ENCODE data around the gene NDFIP1. TPM values are rescaled to one million over a fixed set of nuclear protein-coding genes. Genes with fewer than 3 reads are reported as not detected.

Gene NDFIP1
- total RNA-seq, 1 experiment from 2014 or later = 26.6 TPM

- H2BK12ac ChIP-seq (ENCODE audit: insufficient read length, low read depth, low read length) = no peak overlapping the region
- no peaks in the 10 kb centered on the region for H3K9me3 ChIP-seq (ENCODE audit: control insufficient read depth, low read depth, low read length)
- H3K79me2 ChIP-seq (ENCODE audit: insufficient read depth, low read length) = no peaks in the 10 kb centered on the region
- no peak for DNase-seq
- H2AK5ac ChIP-seq (ENCODE audit: insufficient read length, low read length) = no peak overlapping the region
- no peaks in the 10 kb centered on the region for H3K9me3 Mint-ChIP-seq
- no peak overlapping the region for H3K23ac ChIP-seq (ENCODE audit: insufficient read length, low read depth, low read length)
- H4K91ac ChIP-seq (ENCODE audit: insufficient read length, low read depth, low read length) = no peak overlapping the region
- H3K14ac ChIP-seq (ENCODE audit: insufficient read depth, low read length) = no peak overlapping the region
- no peak overlapping the region for H3K9ac ChIP-seq (ENCODE audit: extremely low read depth, insufficient read length, low read length)
- peaks cover 19% of the 10 kb centered on the region in 2 experiments for H3K4me1 Mint-ChIP-seq
- H2BK20ac ChIP-seq (ENCODE audit: low read depth, low read length, poor library complexity, severe bottlenecking) = no peak overlapping the region
- H3K4me2 ChIP-seq (ENCODE audit: insufficient read depth, insufficient read length, low read length) = no peak overlapping the region
- no peaks in the 10 kb centered on the region for H4K20me1 ChIP-seq (ENCODE audit: control insufficient read depth, insufficient read depth, insufficient read length)
- no peak overlapping the region for H3K4ac ChIP-seq (ENCODE audit: low read depth, low read length)
- no peak overlapping the region for H3K56ac ChIP-seq (ENCODE audit: insufficient read length, low read depth, low read length)
- H2BK5ac ChIP-seq (ENCODE audit: insufficient read length, low read length) = no peak overlapping the region
- H2BK120ac ChIP-seq (ENCODE audit: low read depth, low read length, poor library complexity, severe bottlenecking) = no peak overlapping the region
- H3K79me1 ChIP-seq (ENCODE audit: insufficient read depth, low read depth, low read length, poor library complexity, severe bottlenecking) = no peaks in the 10 kb centered on the region
- no peak overlapping the region for H4K5ac ChIP-seq (ENCODE audit: insufficient read length, low read depth, low read length)
- no peak overlapping the region for H4K8ac ChIP-seq (replicated peaks; ENCODE audit: insufficient read length, low read depth, low read length)
- H3K36me3 Mint-ChIP-seq (ENCODE audit: insufficient read depth in 1 of 3, low read depth in 3 of 3) = no peaks in the 10 kb centered on the region
- no CpG with 5 or more reads among the region's 4 CpGs for WGBS (ENCODE audit: extremely low coverage, insufficient read length, low lambda C conversion rate)
- H3K27ac Mint-ChIP-seq = no peak overlapping the region; a peak in 1 of 7 replicates
- H3K4me1 ChIP-seq (ENCODE audit: insufficient read depth, low read length) = peaks cover 7% of the 10 kb centered on the region; the same call in 1 of the 2 replicates
- H3K27me3 ChIP-seq (ENCODE audit: insufficient read depth, low read length) = no peaks in the 10 kb centered on the region
- H2BK15ac ChIP-seq (ENCODE audit: low read depth, low read length) = no peak overlapping the region
- no peak overlapping the region for H3K18ac ChIP-seq (ENCODE audit: insufficient read length, low read depth, low read length)
- no peak for TF ChIP-seq CTCF (conservative IDR thresholded peaks at IDR 0.05)
- H3T11ph ChIP-seq (ENCODE audit: low read length) = no peak overlapping the region
- H3K27me3 Mint-ChIP-seq (ENCODE audit: low read depth) = no peaks in the 10 kb centered on the region; the same call in 1 of the 2 replicates
- H3K4me3 Mint-ChIP-seq = no peak overlapping the region
- no peak overlapping the region for H2AFZ ChIP-seq (ENCODE audit: low read length)
- H3K27ac ChIP-seq (ENCODE audit: insufficient read length, low read depth, low read length) = no peak overlapping the region
- H3K23me2 ChIP-seq (ENCODE audit: insufficient read length, low read depth, low read length, poor library complexity, severe bottlenecking) = no peaks in the 10 kb centered on the region
Observed at GRCh38 chr5:142095035-142095434, 13.5 kb upstream of the NDFIP1 start.

Data from H9 (cell line).